GM12874 (cell line): ENCODE measurements around the gene ADAMTS18.

Experiments used
- TF ChIP-seq, protein P1 (sequence below): IDR thresholded peaks from 2 replicates; pipeline ENCODE4 v1.5.1; 2011; ENCODE audit warnings: low read depth, mild to moderate bottlenecking, control low read depth, low read length, moderate library complexity; ENCODE audit not compliant: insufficient read depth

ADAMTS18 gene

DNA sequence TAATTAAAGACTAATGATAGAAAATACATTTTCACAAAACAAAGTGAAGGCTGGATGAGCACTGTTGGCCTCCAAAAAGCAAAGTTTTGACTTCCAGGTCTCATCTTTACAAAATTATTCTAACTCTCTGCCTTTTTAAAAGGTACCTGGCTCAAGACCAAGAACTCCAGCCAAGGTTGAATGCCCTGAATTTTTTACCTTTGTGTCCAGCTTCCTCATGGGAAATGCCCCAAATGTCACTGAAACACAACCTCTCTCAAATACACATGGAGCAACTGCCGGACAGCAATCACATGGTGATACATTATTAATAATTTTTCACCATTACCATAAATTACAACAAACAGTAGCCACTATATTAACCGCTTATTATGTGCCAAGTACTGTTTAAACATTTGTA lies 32.2 kb downstream of the ADAMTS18 start:
- TF ChIP-seq, protein P1, sequence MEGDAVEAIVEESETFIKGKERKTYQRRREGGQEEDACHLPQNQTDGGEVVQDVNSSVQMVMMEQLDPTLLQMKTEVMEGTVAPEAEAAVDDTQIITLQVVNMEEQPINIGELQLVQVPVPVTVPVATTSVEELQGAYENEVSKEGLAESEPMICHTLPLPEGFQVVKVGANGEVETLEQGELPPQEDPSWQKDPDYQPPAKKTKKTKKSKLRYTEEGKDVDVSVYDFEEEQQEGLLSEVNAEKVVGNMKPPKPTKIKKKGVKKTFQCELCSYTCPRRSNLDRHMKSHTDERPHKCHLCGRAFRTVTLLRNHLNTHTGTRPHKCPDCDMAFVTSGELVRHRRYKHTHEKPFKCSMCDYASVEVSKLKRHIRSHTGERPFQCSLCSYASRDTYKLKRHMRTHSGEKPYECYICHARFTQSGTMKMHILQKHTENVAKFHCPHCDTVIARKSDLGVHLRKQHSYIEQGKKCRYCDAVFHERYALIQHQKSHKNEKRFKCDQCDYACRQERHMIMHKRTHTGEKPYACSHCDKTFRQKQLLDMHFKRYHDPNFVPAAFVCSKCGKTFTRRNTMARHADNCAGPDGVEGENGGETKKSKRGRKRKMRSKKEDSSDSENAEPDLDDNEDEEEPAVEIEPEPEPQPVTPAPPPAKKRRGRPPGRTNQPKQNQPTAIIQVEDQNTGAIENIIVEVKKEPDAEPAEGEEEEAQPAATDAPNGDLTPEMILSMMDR = no peak

GRCh38 chr16:77402118-77402517 lies 32.7 kb downstream of the ADAMTS18 start:
- TF ChIP-seq, protein P1 = no peak

DNA sequence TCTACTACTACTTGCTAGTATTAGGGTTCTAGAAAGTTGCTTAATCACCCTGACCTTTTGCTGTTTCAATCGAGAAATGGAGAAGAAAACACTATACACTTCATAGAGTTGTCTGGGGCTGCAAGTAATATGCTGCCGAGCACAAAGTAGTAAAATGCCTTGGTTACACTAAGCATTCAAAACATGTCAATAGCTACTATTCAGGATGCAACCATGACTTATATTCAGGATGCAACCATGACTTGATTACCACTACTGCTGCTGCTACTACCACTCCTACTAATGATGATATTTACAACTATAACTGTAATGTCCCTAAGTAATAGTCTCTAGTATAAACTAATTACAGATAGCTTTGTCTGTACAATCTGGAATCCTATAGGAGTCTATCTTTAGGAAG lies 35.3 kb downstream of the ADAMTS18 start:
- TF ChIP-seq, protein P1 = no peak

GRCh38 chr16:77399066-77399465 lies 35.8 kb downstream of the ADAMTS18 start:
- TF ChIP-seq, protein P1 = no peak

DNA sequence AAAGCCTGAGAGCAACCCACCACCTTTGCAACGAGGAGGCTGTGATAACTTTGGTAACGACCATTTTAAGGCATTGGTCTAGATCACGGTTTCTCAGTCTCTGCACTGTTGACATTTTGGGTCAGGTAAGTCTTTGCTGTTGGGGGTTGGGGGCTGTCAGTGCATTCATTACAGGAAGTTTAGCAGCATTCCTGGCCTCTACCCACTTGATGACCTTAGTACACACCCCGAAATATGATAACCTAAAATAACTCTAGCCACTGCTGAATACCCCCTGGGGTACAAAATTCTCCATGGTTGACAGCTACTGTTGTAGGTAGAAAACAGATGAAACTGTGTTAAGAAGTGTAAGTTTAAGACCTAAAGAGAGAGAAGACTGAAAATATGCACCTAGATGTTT lies 36.3 kb downstream of the ADAMTS18 start:
- TF ChIP-seq, protein P1 = no peak

DNA sequence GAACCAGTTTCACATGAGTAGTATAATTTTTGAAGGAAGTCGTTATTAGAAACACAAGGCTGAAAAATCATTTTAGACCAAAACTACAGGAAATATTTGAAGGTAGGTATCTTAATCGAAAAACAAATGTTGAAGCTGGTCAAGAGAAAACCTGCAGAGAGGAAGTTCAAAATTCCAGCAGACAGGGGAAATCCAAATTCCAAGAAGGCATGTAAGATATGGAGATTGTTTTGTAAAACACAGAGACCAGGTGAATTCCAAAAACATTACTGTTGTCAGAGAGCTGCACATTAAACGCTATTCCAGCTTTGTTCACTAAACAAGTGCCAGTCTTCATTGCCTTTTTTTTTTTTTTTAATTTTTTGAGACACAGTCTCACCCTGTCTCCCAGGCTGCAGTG lies 38.4 kb downstream of the ADAMTS18 start:
- TF ChIP-seq, protein P1 = no peak

DNA sequence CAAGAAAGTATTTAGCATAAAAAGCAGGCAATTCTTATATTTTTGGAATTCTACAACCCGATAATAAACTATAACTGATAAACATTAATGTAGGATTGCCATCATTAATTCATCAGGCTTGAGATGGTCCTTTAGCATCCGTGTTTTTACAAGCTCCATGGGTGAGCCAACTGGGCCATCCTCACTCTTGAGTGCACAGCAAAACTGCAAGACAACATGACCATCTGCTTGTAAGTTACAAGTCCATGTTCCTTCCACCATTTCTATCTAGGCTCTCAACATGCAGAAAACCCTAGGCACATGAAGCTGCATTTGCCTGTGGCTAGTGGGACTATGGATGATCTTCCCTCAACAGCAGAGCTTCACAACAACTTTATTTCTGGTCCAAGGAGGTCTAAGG lies 40.1 kb downstream of the ADAMTS18 start:
- TF ChIP-seq, protein P1 = no peak

DNA sequence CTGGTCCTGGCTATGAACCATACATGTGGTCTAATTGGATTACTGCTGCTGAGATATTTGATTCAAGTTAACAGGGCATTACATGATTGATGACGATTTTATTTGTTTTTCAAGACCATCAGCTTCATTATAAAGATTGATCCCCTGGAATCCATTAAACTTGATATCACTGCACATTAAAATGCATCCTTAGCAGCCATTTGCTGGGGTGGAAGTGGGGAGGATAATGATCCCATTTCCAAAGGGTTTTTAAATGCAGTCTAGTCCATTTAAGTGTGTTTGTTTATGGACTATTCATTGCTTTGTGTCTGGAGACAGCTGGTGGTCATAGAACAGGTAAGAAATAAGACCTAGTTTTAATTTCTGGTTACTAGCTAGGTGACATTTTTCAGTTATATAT lies 40.9 kb downstream of the ADAMTS18 start:
- TF ChIP-seq, protein P1 = no peak
